IPS-18a (cell line): ENCODE data around the gene NAV3.

Experiments used
- H3K27ac ChIP-seq: one replicate; pipeline ENCODE4 v1.5.1; 2013; ENCODE audit warnings: low read length
- H3K27me3 ChIP-seq: one replicate; pipeline ENCODE4 v1.6.1; 2013; ENCODE audit warnings: mild to moderate bottlenecking, low read length; ENCODE audit not compliant: control insufficient read depth, insufficient read depth
- H3K36me3 ChIP-seq: one replicate; pipeline ENCODE4 v1.6.1; 2013; ENCODE audit warnings: low read depth, low read length; ENCODE audit not compliant: control insufficient read depth
- H3K4me1 ChIP-seq: one replicate; pipeline ENCODE4 v1.6.1; 2013; ENCODE audit warnings: low read depth, low read length; ENCODE audit not compliant: control insufficient read depth
- H3K4me3 ChIP-seq: one replicate; pipeline ENCODE4 v1.5.1; 2013; ENCODE audit warnings: low read length
- H3K9ac ChIP-seq: one replicate; pipeline ENCODE4 v1.6.1; 2013; ENCODE audit warnings: mild to moderate bottlenecking, low read length, moderate library complexity
- H3K9me3 ChIP-seq: one replicate; pipeline ENCODE4 v1.6.1; 2013; ENCODE audit warnings: low read depth, low read length; ENCODE audit not compliant: control insufficient read depth

Gene NAV3

GRCh38 chr12:77893918-77894317 lies 63.2 kb downstream of the NAV3 start:
- Histone ChIP-seq H3K4me1 (peaks cover 8% of the 10 kb centered on the region), H3K27ac (no peak overlapping the region), H3K4me3 (no peak overlapping the region), H3K36me3 (no peaks in the 10 kb centered on the region), H3K9me3 (no peaks in the 10 kb centered on the region), H3K27me3 (no peaks in the 10 kb centered on the region), H3K9ac (no peak overlapping the region)

GRCh38 chr12:77894556-77894955 lies 63.9 kb downstream of the NAV3 start:
- H3K36me3 ChIP-seq = no peaks in the 10 kb centered on the region
- peaks cover 8% of the 10 kb centered on the region for H3K4me1 ChIP-seq
- no peak overlapping the region for H3K9ac ChIP-seq
- no peak overlapping the region for H3K27ac ChIP-seq
- no peaks in the 10 kb centered on the region for H3K9me3 ChIP-seq
- no peak overlapping the region for H3K4me3 ChIP-seq
- no peaks in the 10 kb centered on the region for H3K27me3 ChIP-seq

- Histone ChIP-seq H3K9ac (no peak overlapping the region), H3K4me1 (peaks cover 8% of the 10 kb centered on the region), H3K27ac (no peak overlapping the region), H3K9me3 (no peaks in the 10 kb centered on the region), H3K27me3 (no peaks in the 10 kb centered on the region), H3K36me3 (no peaks in the 10 kb centered on the region), H3K4me3 (no peak overlapping the region)
Observed at GRCh38 chr12:77895699-77896098, 65.0 kb downstream of the NAV3 start.

- H3K9ac ChIP-seq = no peak overlapping the region
- no peaks in the 10 kb centered on the region for H3K4me1 ChIP-seq
- H3K9me3 ChIP-seq = no peaks in the 10 kb centered on the region
- no peaks in the 10 kb centered on the region for H3K27me3 ChIP-seq
- H3K36me3 ChIP-seq = no peaks in the 10 kb centered on the region
- H3K27ac ChIP-seq = no peak overlapping the region
- no peak overlapping the region for H3K4me3 ChIP-seq
Observed at GRCh38 chr12:77907936-77908335, 77.2 kb downstream of the NAV3 start.

GRCh38 chr12:77914081-77914488 lies 83.4 kb downstream of the NAV3 start:
- no peak overlapping the region for H3K9ac ChIP-seq
- no peaks in the 10 kb centered on the region for H3K4me1 ChIP-seq
- H3K9me3 ChIP-seq = no peaks in the 10 kb centered on the region
- H3K4me3 ChIP-seq = no peak overlapping the region
- H3K27me3 ChIP-seq = no peaks in the 10 kb centered on the region
- H3K27ac ChIP-seq = no peak overlapping the region
- no peaks in the 10 kb centered on the region for H3K36me3 ChIP-seq

- Histone ChIP-seq H3K36me3 (no peaks in the 10 kb centered on the region), H3K9me3 (no peaks in the 10 kb centered on the region), H3K4me1 (no peaks in the 10 kb centered on the region), H3K9ac (no peak overlapping the region), H3K4me3 (no peak overlapping the region), H3K27me3 (no peaks in the 10 kb centered on the region), H3K27ac (no peak overlapping the region)
Observed at GRCh38 chr12:77915071-77915600, 84.4 kb downstream of the NAV3 start.

- no peak overlapping the region for H3K4me3 ChIP-seq
- H3K27me3 ChIP-seq = no peaks in the 10 kb centered on the region
- H3K27ac ChIP-seq = no peak overlapping the region
- H3K4me1 ChIP-seq = no peaks in the 10 kb centered on the region
- no peaks in the 10 kb centered on the region for H3K36me3 ChIP-seq
- H3K9ac ChIP-seq = no peak overlapping the region
- no peaks in the 10 kb centered on the region for H3K9me3 ChIP-seq
Observed at GRCh38 chr12:77916276-77916675, 85.6 kb downstream of the NAV3 start.

GRCh38 chr12:77918046-77918445 lies 87.4 kb downstream of the NAV3 start:
- Histone ChIP-seq H3K4me1 (no peaks in the 10 kb centered on the region), H3K36me3 (no peaks in the 10 kb centered on the region), H3K9ac (no peak overlapping the region), H3K9me3 (no peaks in the 10 kb centered on the region), H3K27ac (no peak overlapping the region), H3K27me3 (no peaks in the 10 kb centered on the region), H3K4me3 (no peak overlapping the region)

- no peaks in the 10 kb centered on the region for H3K36me3 ChIP-seq
- no peaks in the 10 kb centered on the region for H3K9me3 ChIP-seq
- H3K4me1 ChIP-seq = peaks cover 9% of the 10 kb centered on the region
- no peak overlapping the region for H3K27ac ChIP-seq
- no peak overlapping the region for H3K4me3 ChIP-seq
- H3K27me3 ChIP-seq = no peaks in the 10 kb centered on the region
- H3K9ac ChIP-seq = no peak overlapping the region
Observed at GRCh38 chr12:77919450-77919849, 88.8 kb downstream of the NAV3 start.

- H3K27me3 ChIP-seq = no peaks in the 10 kb centered on the region
- no peak overlapping the region for H3K4me3 ChIP-seq
- no peak overlapping the region for H3K27ac ChIP-seq
- no peak overlapping the region for H3K9ac ChIP-seq
- H3K9me3 ChIP-seq = no peaks in the 10 kb centered on the region
- H3K36me3 ChIP-seq = no peaks in the 10 kb centered on the region
- H3K4me1 ChIP-seq = peaks cover 14% of the 10 kb centered on the region
Observed at GRCh38 chr12:77923882-77924281, 93.2 kb downstream of the NAV3 start.

- Histone ChIP-seq H3K27ac (no peak overlapping the region), H3K4me3 (no peak overlapping the region), H3K9me3 (no peaks in the 10 kb centered on the region)
Observed at GRCh38 chr12:77924703-77925102, 94.0 kb downstream of the NAV3 start.

GRCh38 chr12:77925536-77926108 lies 94.9 kb downstream of the NAV3 start:
- H3K9ac ChIP-seq = no peak overlapping the region

More at GRCh38 chr12:77924703-77925102, 94.0 kb downstream of the NAV3 start:
- Histone ChIP-seq H3K4me1 (peaks cover 14% of the 10 kb centered on the region), H3K27me3 (no peaks in the 10 kb centered on the region), H3K9ac (no peak overlapping the region), H3K36me3 (no peaks in the 10 kb centered on the region)

More at GRCh38 chr12:77925536-77926108, 94.9 kb downstream of the NAV3 start:
- Histone ChIP-seq H3K9me3 (no peaks in the 10 kb centered on the region), H3K4me3 (no peak overlapping the region), H3K4me1 (peaks cover 14% of the 10 kb centered on the region), H3K27me3 (no peaks in the 10 kb centered on the region), H3K36me3 (no peaks in the 10 kb centered on the region), H3K27ac (no peak overlapping the region)
